Ecto neural progenitor cell (in vitro differentiated cells): ENCODE measurements around the gene NAV3.

Experiments
- DNase-seq: peaks from one replicate; pipeline ENCODE4 v3.0.0-alpha.2; 2018; ENCODE audit warnings: low spot score

The NAV3 gene

GRCh38 chr12:78120866-78121560 is 290.3 kb downstream of the NAV3 start:
- no peak for DNase-seq

DNA sequence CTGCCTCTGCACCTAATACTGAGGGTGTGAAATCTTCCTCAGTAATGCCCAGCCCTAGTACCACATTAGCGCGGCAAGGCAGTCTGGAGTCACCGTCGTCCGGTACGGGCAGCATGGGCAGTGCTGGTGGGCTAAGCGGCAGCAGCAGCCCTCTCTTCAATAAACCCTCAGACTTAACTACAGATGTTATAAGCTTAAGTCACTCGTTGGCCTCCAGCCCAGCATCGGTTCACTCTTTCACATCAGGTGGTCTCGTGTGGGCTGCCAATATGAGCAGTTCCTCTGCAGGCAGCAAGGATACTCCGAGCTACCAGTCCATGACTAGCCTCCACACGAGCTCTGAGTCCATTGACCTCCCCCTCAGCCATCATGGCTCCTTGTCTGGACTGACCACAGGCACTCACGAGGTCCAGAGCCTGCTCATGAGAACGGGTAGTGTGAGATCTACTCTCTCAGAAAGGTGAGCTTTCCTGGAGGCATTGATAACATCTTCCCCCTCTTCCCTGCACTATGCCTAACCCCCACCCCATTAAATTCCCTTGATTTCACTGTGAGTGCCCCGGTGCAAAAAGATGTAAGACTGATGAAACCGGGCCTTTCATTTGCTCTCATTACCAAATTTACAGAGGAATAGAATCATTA is 291.4 kb downstream of the NAV3 start:
- DNase-seq: no peak

- DNase-seq: no peak
Observed at GRCh38 chr12:78128211-78128610, 297.5 kb downstream of the NAV3 start.

GRCh38 chr12:78143717-78144116 is 313.0 kb downstream of the NAV3 start:
- no peak for DNase-seq

- no peak for DNase-seq
Observed at GRCh38 chr12:78145398-78145797, 314.7 kb downstream of the NAV3 start.

DNA sequence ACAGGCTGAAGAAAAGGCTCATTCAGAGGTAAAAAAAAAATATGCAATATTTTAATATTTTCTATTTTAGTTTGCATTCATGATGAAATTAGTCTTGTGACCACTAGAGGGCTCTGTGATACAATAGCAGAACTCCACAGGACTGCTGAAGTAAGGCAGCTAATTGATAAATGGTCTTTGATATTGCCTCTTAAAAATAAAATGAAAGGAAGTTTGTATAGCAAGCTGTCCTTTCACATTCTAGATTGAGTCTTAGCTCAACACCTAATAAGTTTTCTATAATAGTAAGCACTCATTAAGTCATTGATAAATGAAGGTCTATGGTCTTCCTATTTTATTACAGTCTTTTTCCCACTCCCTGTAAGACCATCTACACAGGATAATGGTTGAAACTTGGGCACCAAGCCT is 315.7 kb downstream of the NAV3 start:
- no peak for DNase-seq

DNA sequence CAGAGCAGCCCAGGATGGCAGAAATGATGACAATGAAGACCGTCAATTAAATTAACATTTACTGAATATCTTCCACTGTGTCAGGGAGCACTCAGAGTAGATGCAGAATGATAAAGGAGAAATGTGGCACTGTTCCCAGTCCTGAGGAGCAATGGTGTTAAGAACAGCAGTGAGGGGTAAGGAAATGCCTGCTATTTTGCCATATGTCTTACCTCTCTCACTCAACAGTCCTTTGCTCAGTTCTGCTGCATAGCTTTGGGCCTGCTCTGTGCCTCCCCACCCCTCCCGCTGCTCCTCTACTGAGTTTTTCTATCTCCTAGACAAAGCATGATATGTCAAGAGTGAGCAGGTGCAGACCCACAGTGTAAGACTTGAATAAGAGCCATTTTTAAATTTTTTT is 318.8 kb downstream of the NAV3 start:
- DNase-seq: no peak

- no peak for DNase-seq
Observed at GRCh38 chr12:78155546-78155945, 324.9 kb downstream of the NAV3 start.

DNA sequence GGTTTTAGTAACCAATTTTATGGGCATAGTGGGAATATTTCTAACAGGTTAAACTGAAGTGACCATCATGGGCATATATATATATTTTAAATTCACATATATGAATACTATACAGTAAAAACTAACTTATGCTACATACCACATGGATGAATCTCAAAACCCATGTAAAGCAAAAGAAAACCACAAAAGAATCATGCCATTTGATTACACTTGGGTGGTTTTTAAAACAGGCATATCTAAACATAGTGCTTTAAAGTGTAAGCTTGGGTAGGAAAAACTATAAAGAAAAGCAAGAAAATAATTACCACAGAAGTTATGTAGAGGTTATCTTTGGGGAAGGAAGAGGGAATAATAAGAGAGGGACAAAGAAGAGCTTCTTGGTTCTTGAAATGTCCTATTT is 326.1 kb downstream of the NAV3 start:
- DNase-seq: no peak

DNA sequence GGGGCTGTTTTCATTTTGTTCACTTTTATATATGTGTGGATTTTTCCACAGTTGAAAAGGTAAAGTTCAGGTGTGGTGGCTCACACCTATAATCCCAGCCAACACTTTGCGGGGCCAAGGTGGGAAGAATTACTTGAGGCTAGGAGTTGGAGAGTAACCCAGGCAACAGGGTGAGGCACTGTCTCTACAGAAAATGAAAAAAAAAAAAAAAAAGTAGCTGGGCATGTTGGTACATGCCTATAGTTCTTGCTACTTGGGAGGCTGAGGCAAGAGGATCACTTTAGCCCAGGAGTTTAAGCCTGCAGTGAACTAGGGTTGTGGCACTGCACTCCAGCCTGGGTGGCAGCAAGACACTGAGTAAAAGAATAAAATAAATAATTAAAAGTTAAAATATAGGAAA is 326.5 kb downstream of the NAV3 start:
- no peak for DNase-seq

DNA sequence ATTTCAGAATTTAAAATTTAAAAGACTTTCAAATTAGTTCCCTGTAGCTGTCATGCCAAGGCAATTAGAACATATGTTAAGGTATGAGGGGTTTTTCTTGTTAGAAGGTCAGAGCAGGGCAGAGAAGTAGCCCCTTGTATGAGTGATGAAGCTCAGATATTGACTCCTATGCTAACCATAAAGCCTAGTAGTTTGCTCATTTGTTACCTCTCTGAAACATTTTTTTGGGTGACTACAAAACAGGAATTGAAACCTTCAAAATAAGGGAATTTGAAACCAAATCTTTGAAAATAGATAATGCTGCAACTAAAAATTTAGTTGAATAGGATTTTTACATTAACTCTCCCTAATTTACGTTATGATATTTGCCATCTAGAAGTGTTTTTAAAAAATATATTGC is 333.5 kb downstream of the NAV3 start:
- DNase-seq: no peak

- DNase-seq: no peak
Observed at GRCh38 chr12:78167510-78167909, 336.8 kb downstream of the NAV3 start.

DNA sequence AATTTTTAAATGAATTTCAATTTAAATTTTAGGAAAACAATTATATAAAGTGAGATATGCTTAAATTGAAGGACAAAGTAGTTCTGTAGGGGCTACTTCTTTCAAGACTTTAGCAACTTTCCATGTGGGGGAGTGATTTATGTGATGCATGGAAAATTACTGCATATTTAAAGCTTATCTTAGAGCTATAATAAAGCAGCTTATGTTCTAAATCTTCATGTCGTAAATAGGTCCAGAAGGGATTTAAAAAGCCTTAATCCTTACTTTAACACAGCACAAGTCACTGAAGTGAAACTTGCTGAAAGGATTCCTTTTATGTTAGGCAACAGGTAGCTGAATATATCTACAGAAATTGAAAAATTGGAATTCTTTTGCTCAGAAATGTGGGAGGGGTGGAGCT is 340.4 kb downstream of the NAV3 start:
- no peak for DNase-seq

- no peak for DNase-seq
Observed at GRCh38 chr12:78176643-78177042, 345.9 kb downstream of the NAV3 start.

DNA sequence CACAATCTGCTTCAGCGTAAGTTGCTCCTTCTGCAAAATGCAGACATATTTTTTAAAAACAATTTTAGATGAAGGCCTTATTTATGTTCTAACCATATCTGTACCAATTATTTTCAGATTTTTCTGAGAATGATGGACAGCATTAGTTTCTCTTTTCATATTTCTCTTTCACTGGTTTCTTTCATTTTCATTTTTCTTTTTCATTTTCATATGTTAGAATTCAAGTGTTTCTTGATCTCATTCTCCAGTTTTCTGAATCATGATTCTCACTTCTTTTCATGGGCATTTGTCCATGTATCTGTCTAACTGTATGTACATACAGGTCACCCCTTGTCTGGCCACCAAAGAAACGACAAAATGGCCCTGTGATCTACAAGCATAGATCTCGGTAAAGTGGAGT is 346.6 kb downstream of the NAV3 start:
- DNase-seq: no peak

DNA sequence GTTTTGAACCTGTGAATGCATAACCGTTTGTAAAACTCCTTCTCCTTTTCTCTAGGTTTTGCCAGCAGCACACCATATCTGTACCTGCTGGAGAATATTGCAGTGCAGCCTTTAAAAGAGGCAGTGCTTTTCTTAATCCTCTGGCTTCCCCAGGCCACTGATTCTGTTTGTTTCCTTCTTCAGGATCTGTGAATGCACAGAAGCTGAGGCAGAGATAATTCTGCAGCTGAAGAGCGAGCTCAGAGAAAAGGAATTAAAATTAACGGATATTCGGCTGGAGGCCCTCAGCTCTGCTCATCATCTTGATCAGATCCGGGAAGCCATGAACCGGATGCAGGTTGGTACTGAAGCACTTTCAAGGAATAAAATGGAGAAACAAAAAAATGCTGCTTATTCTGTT is 348.7 kb downstream of the NAV3 start:
- DNase-seq: peak; percentile 47

- DNase-seq: no peak
Observed at GRCh38 chr12:78181544-78182162, 351.0 kb downstream of the NAV3 start.

DNA sequence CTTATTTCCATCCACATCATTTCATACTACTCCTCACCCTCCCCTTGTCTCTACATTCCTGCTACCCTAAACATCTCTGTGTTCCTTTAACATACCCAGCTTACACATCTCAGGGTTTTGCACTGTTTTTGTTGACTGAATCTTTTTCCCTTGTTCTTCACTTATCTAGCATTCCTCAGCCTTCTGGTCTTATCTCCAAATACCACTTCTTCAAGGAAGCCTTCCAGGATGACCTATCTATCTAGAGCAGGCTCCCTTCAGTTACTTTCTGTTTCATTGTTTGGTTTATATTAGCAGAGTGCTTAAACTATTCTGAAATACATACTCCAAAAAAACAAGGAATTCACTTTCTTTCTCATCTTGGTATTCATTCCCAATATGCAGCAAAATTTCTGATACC is 353.1 kb downstream of the NAV3 start:
- no peak for DNase-seq

GRCh38 chr12:78185109-78185508 is 354.4 kb downstream of the NAV3 start:
- DNase-seq: no peak

DNA sequence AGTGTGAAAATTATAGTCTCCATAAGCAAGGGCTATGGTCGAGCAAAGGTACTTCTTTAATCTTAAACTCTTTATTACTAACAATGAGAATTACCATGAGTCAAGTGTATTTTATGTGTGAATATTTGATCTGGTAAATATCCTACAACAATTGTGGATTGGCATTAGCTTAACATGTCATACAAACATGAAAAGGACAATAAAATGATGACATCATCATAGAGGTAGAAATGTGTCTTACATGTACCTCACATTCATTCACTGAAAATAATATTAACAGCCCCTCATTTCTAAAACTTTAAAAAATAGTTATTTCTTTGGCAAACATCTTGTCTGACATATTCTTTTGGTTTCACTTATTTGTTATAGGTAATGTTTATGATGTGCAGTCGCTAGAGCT is 355.0 kb downstream of the NAV3 start:
- DNase-seq: no peak

DNA sequence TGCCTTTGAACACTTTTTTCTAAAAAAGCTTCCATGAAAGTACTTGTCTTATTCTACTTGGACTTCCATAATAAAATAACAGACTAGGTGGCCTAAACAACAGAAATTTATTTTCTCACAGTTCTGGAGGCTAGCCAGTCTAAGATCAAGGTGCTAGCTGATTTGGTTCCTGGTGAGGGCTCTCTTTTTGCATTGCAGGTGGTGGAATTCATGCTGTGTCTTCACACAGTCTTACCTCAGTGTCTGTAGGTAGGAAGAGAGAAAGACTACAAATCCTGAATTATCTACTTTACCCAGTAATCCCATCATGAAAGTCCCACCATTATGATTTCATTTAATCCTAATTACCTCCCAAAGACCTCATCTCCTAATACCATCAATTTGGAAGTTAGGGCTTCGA is 356.0 kb downstream of the NAV3 start:
- no peak for DNase-seq

DNA sequence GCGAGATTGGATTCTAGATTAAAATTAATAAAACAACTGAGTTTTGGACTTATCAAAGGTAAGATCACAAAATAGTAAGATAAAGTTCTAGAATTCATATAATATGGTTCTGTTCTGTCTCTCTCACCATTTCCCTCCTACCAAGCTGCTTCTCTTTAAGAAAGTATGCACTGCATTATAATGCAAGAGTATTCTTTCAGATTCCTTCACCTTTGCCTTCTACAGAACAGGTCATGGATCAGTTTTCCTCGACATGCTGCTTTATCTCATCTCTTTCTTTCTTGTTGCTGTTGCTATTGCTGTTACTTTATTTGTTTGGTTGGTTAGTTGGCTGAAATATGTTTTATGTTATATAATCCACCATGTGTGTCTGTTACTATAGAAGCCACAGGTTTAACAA is 357.0 kb downstream of the NAV3 start:
- DNase-seq: no peak

GRCh38 chr12:78189656-78190055 is 359.0 kb downstream of the NAV3 start:
- DNase-seq: no peak

DNA sequence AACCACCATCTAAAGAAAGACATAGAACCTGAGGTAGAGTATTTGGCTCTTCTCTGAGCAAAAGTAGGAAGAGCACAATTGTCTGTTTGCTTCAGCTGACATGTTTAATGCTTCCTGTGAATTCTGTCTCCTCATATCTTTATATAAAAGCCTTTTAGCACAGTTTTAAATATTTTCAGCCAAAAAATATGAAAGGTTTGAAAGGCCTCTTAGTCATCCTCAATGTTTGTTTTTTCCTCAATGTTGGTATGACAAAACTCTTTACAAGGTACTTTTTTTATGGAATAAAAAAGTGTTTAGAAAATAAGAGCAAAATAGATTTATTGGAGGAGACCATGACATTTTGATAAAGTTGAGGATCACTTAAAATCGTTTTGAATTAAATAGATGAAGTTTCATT is 360.9 kb downstream of the NAV3 start:
- no peak for DNase-seq
